Fibroblast of peridontal ligament (primary cell): ENCODE data around the gene INPP5A.

Experiments used
- DNase-seq: peaks from one replicate; pipeline ENCODE4 v3.0.0-alpha.2; 2010; ENCODE audit errors: extremely low read depth

INPP5A gene

DNA sequence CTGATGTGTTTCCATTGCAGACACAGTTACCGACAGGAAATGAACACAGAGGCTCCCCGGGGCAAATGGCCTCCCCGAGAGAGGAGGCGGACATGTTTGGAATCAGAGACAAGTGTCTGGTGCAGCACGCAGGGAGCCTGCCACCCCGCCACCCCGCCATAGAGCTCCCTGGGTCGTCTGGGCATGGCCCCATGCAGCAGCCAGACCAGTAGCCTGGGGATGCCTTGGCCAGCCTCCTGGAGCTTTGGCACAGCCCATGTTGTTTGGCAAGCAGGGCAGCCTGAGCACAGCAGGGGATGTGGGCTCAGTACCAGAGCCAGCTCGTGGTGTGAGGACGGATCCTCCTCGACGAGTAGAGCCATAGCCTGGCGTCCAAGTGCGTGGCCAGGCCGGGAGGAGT lies 167.6 kb downstream of the INPP5A start:
- no peak for DNase-seq

- DNase-seq, result no peak
Observed at GRCh38 chr10:132705943-132706342, 168.4 kb downstream of the INPP5A start.

DNA sequence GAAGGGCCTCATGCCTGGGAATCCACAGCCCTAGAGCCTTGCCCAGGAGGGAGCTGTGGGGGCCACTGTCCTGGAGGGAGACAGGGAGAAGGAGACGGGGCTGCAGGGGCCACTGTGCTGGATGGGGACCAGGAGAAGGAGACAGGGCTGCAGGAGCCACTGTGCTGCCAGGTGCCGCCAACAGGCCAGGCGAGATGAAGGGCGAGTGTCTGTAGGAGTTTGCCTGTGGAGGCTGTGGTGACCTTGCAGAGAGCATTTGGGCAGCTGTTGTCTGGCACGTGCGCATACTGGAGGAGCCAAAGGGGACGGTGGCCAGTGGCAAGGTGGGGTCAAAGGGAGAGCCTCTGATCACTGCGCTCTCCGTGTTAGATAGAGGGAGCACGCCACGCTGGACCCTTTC lies 169.1 kb downstream of the INPP5A start:
- DNase-seq, result no peak

DNA sequence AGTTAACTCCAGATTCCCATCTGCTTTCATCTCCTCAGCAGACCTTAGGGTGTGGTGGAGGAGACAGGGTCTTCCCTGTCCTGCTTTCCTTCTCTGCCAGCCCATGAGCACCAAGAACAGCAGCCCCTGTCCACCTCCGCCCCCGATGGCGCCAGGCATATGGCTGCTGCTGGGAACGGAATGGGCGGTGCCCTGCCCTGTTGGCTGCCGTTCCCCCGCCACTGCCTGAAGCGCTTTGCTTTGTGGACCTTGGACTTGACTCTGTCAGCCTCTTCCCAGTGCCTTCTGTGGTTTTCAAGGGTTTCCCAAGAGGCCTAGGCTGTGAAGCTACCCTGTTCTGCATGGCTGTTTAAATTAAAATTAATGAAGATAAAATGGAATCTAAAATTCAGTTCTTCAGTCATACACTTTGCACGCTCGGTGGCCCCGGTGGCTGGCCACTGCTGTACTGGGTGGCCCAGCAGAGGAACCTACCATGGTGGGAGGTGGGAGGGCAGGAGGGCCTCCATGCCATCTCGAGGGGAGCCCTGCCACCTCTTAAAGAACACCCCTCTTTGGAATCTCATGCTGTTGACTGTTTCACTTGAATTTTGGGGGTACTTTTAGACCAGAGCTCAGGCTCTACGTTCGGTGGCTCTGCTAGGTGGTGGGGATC lies 169.7 kb downstream of the INPP5A start:
- no peak for DNase-seq

DNA sequence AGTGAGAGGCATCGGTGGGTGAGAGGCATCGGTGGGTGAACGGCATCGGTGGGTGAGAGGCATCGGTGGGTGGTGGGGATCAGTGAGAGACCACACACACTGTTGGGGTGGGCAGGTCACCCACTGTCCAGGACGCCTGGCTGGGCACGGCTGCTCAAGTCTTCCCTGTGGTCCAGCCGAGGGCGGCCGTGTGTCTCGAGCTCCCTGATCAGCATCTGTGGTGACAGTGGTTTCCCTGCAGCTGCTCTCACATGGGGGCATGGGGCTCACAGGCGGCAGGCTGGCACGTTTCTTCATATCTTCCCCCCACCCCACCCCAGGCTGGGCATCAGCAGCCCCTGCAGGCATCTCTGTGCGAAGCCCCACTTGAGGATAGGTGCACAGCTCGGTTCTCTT lies 170.2 kb downstream of the INPP5A start:
- DNase-seq, result no peak

GRCh38 chr10:132708441-132708840 lies 170.9 kb downstream of the INPP5A start:
- no peak for DNase-seq

DNA sequence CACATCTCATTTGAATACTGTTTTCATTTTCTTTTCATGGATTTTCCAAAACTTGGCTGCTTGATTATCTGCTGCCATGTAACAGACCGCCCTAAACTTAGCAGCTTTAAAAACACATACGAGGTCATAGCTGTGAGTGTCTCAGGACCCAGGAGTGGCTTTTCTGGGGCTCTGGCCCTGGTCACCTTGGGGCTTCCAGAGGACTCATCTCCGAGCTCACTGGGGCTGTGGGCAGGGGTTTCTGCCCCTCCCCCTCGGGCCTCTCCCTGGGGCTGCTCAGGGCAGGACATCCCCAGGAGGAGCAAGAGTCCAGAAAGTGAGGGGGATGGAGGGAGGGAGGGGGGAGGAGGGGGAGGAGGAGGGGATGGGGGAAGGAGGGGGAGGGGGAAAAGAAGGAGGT lies 171.3 kb downstream of the INPP5A start:
- DNase-seq, result no peak

DNA sequence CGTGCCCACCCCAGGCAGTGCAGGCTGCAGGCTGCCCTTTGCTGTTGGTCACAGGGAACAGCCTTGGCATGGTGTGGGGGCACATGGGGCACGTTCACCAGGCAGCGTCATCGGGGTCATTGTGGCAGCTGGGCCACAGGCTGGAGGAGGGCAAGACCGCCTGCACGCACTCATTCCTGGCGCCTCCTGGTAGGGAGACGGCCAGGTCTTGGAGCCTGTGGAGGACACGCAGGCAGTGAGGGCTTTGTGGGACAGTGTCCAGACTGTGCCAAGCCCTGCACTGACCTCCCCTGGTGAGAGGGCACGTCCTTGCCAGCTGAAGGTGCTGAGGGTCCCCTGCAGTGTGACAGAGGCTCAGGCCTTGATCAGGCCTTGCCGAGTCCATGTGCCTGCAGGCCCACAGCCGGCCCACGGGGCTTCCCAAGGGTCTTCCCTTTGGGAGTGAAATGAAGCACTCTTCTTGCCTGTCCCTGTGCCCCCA lies 171.9 kb downstream of the INPP5A start:
- DNase-seq, result no peak

DNA sequence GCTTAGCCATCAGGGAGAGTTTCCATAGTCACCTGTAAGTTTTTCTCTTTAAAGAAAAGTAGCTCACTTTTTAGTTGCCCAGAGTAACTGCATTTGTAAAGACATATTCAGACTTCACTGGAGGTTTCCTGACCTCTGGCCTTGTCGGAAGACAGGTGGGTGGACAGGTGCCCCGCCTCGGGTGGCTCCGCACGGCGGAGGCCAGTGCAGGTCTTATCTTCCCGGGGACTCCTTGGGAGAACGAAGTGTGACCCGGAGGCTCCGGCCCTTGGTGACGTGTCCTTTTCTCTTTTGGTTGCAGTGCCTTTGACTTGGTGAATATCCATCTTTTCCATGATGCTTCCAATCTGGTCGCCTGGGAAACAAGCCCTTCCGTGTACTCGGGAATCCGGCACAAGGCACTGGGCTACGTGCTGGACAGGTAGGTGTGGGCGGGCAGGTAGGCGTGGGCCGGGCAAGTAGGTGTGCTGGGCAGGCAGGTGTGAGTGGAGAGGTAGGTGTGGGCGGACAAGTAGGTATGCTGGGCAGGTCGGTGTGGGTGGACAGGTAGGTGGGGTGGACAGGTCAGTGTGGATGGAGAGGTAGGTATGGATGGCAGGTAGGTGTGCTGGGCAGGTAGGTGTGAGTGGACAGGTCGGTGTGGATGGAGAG lies 172.6 kb downstream of the INPP5A start:
- DNase-seq, result no peak

- DNase-seq, result no peak
Observed at GRCh38 chr10:132710746-132711612, 173.4 kb downstream of the INPP5A start.

DNA sequence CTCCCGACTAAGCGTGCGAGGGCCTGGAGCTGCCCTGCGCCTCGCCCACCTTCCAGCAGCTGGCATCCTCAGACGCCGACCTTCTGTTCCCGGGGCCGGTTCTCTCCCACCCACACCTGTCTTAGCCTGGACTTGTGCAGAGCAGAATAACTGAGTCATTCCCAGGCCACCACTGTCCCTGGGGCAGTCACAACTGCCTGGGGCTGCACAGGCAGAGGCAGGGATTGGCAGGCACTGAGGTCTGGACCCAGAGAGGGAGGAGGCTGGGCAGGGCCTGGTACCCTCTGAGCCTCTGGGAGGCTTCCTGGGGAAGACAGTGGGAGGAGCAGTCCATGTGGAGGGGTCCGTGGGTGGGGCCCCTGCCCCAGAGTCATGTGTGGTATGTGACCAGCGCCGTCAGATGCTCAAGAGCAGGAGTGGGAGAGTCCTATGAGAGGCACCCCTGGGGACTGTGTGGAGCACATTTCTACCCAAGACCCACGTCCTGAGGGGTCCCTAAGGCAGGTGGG lies 174.1 kb downstream of the INPP5A start:
- DNase-seq, result no peak

GRCh38 chr10:132712291-132712690 lies 174.7 kb downstream of the INPP5A start:
- DNase-seq, result no peak

GRCh38 chr10:132712743-132713142 lies 175.2 kb downstream of the INPP5A start:
- no peak for DNase-seq

DNA sequence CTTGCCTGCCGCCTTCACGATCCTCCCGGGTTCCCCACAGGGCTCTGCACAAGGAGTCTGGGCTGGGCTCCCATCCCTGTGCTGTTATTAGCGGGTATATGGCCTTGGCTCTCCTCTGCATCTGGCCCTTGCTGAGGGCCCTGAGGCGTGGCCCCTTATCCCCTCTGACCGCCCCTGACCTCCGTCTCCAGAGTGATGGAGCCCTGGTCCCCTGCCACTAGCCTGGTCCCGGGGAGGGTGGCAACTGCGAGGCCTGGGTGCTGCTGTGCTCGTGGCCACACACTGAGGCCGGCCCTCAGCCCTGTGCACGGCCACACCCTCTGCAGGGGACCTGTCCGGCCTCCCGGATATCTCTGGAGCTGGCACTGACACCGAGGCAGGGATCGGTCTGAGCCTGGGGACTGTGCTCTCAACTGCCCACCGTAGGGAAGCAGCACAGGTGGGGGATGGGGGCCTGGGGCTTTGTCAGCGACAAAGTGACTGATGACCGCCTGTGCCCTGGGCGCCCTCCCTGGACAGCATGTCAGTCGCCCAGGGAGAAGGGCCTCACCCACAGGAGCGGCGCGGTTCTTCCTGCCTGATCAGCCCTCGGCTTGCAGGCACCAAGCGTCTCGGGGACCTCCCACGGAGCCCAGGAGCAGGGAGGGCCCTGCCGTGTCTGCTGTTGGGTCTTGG lies 176.0 kb downstream of the INPP5A start:
- DNase-seq, result no peak

- no peak for DNase-seq
Observed at GRCh38 chr10:132714096-132714985, 176.8 kb downstream of the INPP5A start.

GRCh38 chr10:132714986-132715775 lies 177.6 kb downstream of the INPP5A start:
- no peak for DNase-seq

GRCh38 chr10:132715776-132716680 lies 178.4 kb downstream of the INPP5A start:
- no peak for DNase-seq

GRCh38 chr10:132716691-132717490 lies 179.3 kb downstream of the INPP5A start:
- DNase-seq, result no peak
